MM.1S (cell line): ENCODE data around the gene SEMA6A.

Source experiments
- DNase-seq: peaks from one replicate; pipeline ENCODE4 v3.0.0-alpha.2; 2015
- H2AFZ ChIP-seq: fragments of 300-600 bp; sonication (generic); 2 replicates; pipeline ENCODE4 v1.6.0; 2016; ENCODE audit warnings: antibody characterized with exemption, low read length
- H3F3A ChIP-seq: fragments of 300-600 bp; sonication (generic); 2 replicates; pipeline ENCODE4 v1.6.1; 2016; ENCODE audit warnings: mild to moderate bottlenecking, antibody characterized with exemption, low read length, moderate library complexity, mixed read lengths; ENCODE audit not compliant: insufficient read depth
- H3K27ac ChIP-seq: fragments of 300-600 bp; sonication (generic); 2 replicates; pipeline ENCODE4 v1.5.1; 2016; ENCODE audit warnings: mild to moderate bottlenecking, low read length
- H3K27me3 ChIP-seq: fragments of 300-600 bp; sonication (generic); replicated peaks from 2 replicates; pipeline ENCODE4 v1.6.0; 2016; ENCODE audit warnings: low read length; ENCODE audit not compliant: insufficient read depth
- H3K36me3 ChIP-seq: fragments of 300-600 bp; sonication (generic); replicated peaks from 2 replicates; pipeline ENCODE4 v1.6.1; 2016; ENCODE audit warnings: mild to moderate bottlenecking, low read length, mixed read lengths; ENCODE audit not compliant: insufficient read depth
- H3K4me1 ChIP-seq: fragments of 300-600 bp; sonication (generic); 2 replicates; pipeline ENCODE4 v1.6.1; 2016; ENCODE audit warnings: low read length, mixed read lengths
- H3K4me2 ChIP-seq: fragments of 300-600 bp; sonication (generic); 2 replicates; pipeline ENCODE4 v1.6.0; 2016; ENCODE audit warnings: low read depth, low read length
- H3K4me3 ChIP-seq: fragments of 300-600 bp; sonication (generic); 2 replicates; pipeline ENCODE4 v1.5.1; 2016; ENCODE audit warnings: low read length, mixed read lengths
- H3K79me2 ChIP-seq: fragments of 300-600 bp; sonication (generic); 2 replicates; pipeline ENCODE4 v1.6.1; 2016; ENCODE audit warnings: mixed run types, low read length, mixed read lengths
- H3K9ac ChIP-seq: fragments of 300-600 bp; sonication (generic); 2 replicates; pipeline ENCODE4 v1.6.1; 2016; ENCODE audit warnings: low read length, mixed read lengths
- H3K9me2 ChIP-seq: fragments of 300-600 bp; sonication (generic); replicated peaks from 2 replicates; pipeline ENCODE4 v1.6.1; 2016; ENCODE audit warnings: mild to moderate bottlenecking, low read length, mixed read lengths; ENCODE audit not compliant: insufficient read depth
- H3K9me3 ChIP-seq: fragments of 300-600 bp; sonication (generic); replicated peaks from 2 replicates; pipeline ENCODE4 v1.6.1; 2016; ENCODE audit warnings: mild to moderate bottlenecking, low read length, mixed read lengths; ENCODE audit not compliant: insufficient read depth
- H4K20me1 ChIP-seq: fragments of 300-600 bp; sonication (generic); 2 replicates; pipeline ENCODE4 v1.6.1; 2016; ENCODE audit warnings: mild to moderate bottlenecking, low read length, moderate library complexity, mixed read lengths; ENCODE audit not compliant: insufficient read depth
- EZH2 ChIP-seq: fragments of 300-600 bp; sonication (generic); optimal IDR thresholded peaks from 2 replicates; pipeline ENCODE3; 2017; ENCODE audit warnings: low read depth, mild to moderate bottlenecking, antibody characterized with exemption, low read length, mixed read lengths
- EZH2phosphoT487 ChIP-seq: fragments of 300-600 bp; sonication (generic); IDR thresholded peaks from 2 replicates; pipeline ENCODE4 v1.6.1; 2018; ENCODE audit warnings: antibody characterized with exemption, low read length
- TF ChIP-seq, protein P1 (sequence below): fragments of 300-600 bp; sonication (generic); IDR thresholded peaks from 2 replicates; pipeline ENCODE4 v1.5.1; 2016; ENCODE audit warnings: antibody characterized with exemption, low read length, mixed read lengths

SEMA6A gene

DNA sequence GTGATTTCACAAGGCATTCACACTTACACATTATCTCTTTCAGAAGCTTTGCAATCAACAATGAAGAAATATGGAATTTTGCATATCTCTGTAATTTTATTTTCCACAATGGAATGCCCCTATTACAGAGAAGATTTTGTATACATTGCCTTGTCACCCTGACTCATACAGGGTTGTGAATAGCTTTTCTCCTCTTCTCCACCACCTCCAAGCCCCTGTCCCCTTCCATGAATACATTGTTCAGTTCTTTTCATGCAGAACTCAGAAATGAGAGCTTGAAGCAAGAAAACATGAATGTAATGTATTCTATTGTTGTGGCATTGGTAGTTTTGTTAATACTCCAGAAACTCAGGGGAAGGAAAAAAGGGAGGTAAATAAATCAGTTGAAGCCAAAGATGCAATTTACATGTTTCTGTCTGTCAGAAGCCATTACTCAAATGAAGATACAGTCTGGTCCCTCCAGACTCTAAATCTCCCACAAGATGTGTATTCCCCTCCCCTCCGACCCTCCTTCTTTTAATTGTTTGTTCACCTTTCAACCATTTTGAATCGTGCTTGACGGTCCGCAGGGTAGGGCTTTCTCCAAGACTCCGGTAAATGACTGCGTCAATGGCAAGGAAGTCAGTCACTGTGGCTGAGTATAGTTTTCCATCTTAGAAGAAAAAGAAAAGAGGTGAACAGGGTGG, 86.1 kb downstream of the SEMA6A start:
- no peak for DNase-seq
- Histone ChIP-seq H3K9me3 (no peaks in the 10 kb centered on the region), H3K79me2 (no peaks in the 10 kb centered on the region), H3K4me2 (no peak overlapping the region), H3K27ac (no peak overlapping the region), H3K4me3 (no peak overlapping the region), H3K36me3 (no peaks in the 10 kb centered on the region), H4K20me1 (no peaks in the 10 kb centered on the region), H2AFZ (no peak overlapping the region), H3K9ac (no peak overlapping the region), H3K27me3 (no peaks in the 10 kb centered on the region), H3K4me1 (no peaks in the 10 kb centered on the region), H3F3A (no peaks in the 10 kb centered on the region), H3K9me2 (no peaks in the 10 kb centered on the region)
- TF ChIP-seq, protein P1, sequence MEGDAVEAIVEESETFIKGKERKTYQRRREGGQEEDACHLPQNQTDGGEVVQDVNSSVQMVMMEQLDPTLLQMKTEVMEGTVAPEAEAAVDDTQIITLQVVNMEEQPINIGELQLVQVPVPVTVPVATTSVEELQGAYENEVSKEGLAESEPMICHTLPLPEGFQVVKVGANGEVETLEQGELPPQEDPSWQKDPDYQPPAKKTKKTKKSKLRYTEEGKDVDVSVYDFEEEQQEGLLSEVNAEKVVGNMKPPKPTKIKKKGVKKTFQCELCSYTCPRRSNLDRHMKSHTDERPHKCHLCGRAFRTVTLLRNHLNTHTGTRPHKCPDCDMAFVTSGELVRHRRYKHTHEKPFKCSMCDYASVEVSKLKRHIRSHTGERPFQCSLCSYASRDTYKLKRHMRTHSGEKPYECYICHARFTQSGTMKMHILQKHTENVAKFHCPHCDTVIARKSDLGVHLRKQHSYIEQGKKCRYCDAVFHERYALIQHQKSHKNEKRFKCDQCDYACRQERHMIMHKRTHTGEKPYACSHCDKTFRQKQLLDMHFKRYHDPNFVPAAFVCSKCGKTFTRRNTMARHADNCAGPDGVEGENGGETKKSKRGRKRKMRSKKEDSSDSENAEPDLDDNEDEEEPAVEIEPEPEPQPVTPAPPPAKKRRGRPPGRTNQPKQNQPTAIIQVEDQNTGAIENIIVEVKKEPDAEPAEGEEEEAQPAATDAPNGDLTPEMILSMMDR, result no peak
- TF ChIP-seq EZH2 (no peak), EZH2phosphoT487 (no peak)

DNA sequence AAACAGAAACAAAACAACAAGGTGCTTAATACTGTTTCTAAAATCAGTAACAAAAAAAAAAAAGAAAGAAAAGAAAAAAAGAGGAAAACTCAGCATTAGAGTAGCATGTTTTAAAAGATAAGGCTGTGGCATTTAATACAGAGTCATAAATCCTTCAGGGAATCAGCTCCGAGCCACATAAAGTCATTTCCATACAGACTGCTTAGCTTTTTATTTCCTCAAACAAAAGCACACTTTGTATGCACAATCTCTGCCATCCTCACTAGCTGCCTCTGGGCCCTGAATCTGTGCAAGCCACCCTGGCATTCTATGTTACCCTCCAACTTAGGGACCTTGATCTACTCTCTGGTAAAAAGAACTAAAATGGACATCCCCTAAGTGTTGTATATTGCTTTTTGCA, 87.6 kb downstream of the SEMA6A start:
- Histone ChIP-seq H3K9me2 (no peaks in the 10 kb centered on the region), H3K4me3 (no peak overlapping the region), H3K9ac (no peak overlapping the region), H3F3A (no peaks in the 10 kb centered on the region), H3K27ac (no peak overlapping the region), H2AFZ (no peak overlapping the region), H3K4me2 (no peak overlapping the region), H3K79me2 (no peaks in the 10 kb centered on the region), H3K36me3 (no peaks in the 10 kb centered on the region), H3K4me1 (no peaks in the 10 kb centered on the region), H3K9me3 (no peaks in the 10 kb centered on the region), H4K20me1 (no peaks in the 10 kb centered on the region), H3K27me3 (no peaks in the 10 kb centered on the region)
- TF ChIP-seq EZH2 (no peak), EZH2phosphoT487 (no peak)
- TF ChIP-seq, protein P1, result no peak
- no peak for DNase-seq

DNA sequence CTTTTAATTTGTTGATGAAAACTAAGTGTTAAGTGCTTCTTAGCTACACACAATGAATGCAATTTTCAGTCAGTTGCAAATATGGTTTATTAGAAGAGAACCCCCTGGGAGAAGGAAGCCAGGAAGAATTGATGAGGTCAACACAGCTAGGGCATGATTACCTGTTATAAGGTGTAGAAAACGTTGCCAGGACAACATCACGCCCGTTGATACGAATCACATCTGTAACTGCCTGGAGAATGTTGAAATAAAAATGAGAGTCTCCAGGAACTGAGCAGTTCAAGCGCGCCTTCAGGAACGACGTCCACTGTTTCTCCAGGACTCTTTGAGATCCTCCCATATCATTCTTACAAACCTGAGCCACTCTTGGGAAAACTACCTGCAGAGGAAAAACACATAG, 88.0 kb downstream of the SEMA6A start:
- Histone ChIP-seq H3K36me3 (no peaks in the 10 kb centered on the region), H3K4me1 (no peaks in the 10 kb centered on the region), H3K9me3 (no peaks in the 10 kb centered on the region), H3K27ac (no peak overlapping the region), H3K79me2 (no peaks in the 10 kb centered on the region), H3K4me3 (no peak overlapping the region), H3K4me2 (no peak overlapping the region), H3K9me2 (no peaks in the 10 kb centered on the region), H2AFZ (no peak overlapping the region), H3K27me3 (no peaks in the 10 kb centered on the region), H3F3A (no peaks in the 10 kb centered on the region), H4K20me1 (no peaks in the 10 kb centered on the region), H3K9ac (no peak overlapping the region)
- no peak for TF ChIP-seq EZH2phosphoT487
- TF ChIP-seq EZH2, result no peak
- TF ChIP-seq, protein P1, result no peak
- DNase-seq, result no peak
